Measurements from ENCODE around the gene MROH2A. TPM values are rescaled to one million over a fixed set of nuclear protein-coding genes. Genes with fewer than 3 reads are reported as not detected.
"Not testable (repeated sequence)": the region's sequence is repeated elsewhere in the genome, so short reads cannot be mapped to it uniquely, and the experiment has no call there.

The MROH2A gene
- total and polyA plus RNA-seq, 5 donors from 2014 or later = not detected

- Mint-ChIP-seq H3K36me3 (no peaks in the 10 kb centered on the region), H3K4me3 (no peak overlapping the region), H3K27me3 (peaks cover 11% of the 10 kb centered on the region), H3K4me1 (no peaks in the 10 kb centered on the region), H3K9me3 (peaks cover 0 to 17% (median 3%) of the 10 kb centered on the region in 7 donors), H3K27ac (no peak overlapping the region)
- Histone ChIP-seq H3K27me3 (ENCODE audit: control insufficient read depth, insufficient read depth, low read length) (peaks cover 7% of the 10 kb centered on the region), H3K9me3 (ENCODE audit: control insufficient read depth in 2 of 2, low read length in 2 of 2) (peaks cover 4% of the 10 kb centered on the region in 2 experiments), H3K4me1 (ENCODE audit: control insufficient read depth, insufficient read depth, low read length, poor library complexity, severe bottlenecking) (no peaks in the 10 kb centered on the region), H3K4me3 (ENCODE audit: low read depth, low read length) (no peak overlapping the region), H3K27ac (ENCODE audit: insufficient read depth, low read length, poor library complexity, severe bottlenecking) (no peak overlapping the region), H3K36me3 (ENCODE audit: control insufficient read depth, insufficient read depth, low read length) (no peaks in the 10 kb centered on the region)
- DNase-seq (no peak), ATAC-seq (ENCODE audit: low read depth in 2 of 2) (no peak)
These were observed 31.5 kb upstream of the MROH2A start for GRCh38 chr2:233746475-233747282.

GRCh38 chr2:233747283-233747544 is 30.9 kb upstream of the MROH2A start:
- H3K36me3 Mint-ChIP-seq = no peaks in the 10 kb centered on the region
- H3K4me3 ChIP-seq (ENCODE audit: low read depth, low read length) = no peak overlapping the region
- H3K9me3 Mint-ChIP-seq = peaks cover 0 to 19% (median 3%) of the 10 kb centered on the region in 7 donors
- H3K4me1 ChIP-seq (ENCODE audit: control insufficient read depth, insufficient read depth, low read length, poor library complexity, severe bottlenecking) = no peaks in the 10 kb centered on the region
- peaks cover 11% of the 10 kb centered on the region for H3K27me3 Mint-ChIP-seq
- peaks cover 7% of the 10 kb centered on the region for H3K27me3 ChIP-seq (ENCODE audit: control insufficient read depth, insufficient read depth, low read length)
- peaks cover 4% of the 10 kb centered on the region in 2 experiments for H3K9me3 ChIP-seq (ENCODE audit: control insufficient read depth in 2 of 2, low read length in 2 of 2)
- ATAC-seq (ENCODE audit: low read depth in 2 of 2) = no peak
- H3K36me3 ChIP-seq (ENCODE audit: control insufficient read depth, insufficient read depth, low read length) = no peaks in the 10 kb centered on the region
- H3K27ac ChIP-seq (ENCODE audit: insufficient read depth, low read length, poor library complexity, severe bottlenecking) = no peak overlapping the region
- no peak for DNase-seq
- no peak overlapping the region for H3K4me3 Mint-ChIP-seq
- H3K4me1 Mint-ChIP-seq = no peaks in the 10 kb centered on the region
- H3K27ac Mint-ChIP-seq = no peak overlapping the region

GRCh38 chr2:233750689-233751088 is 27.4 kb upstream of the MROH2A start:
- not testable (repeated sequence) for ATAC-seq (ENCODE audit: low read depth in 2 of 2); H3K4me3 ChIP-seq (ENCODE audit: low read depth, low read length); H3K4me1 Mint-ChIP-seq; H3K27me3 ChIP-seq (ENCODE audit: control insufficient read depth, insufficient read depth, low read length); DNase-seq; H3K36me3 ChIP-seq (ENCODE audit: control insufficient read depth, insufficient read depth, low read length); H3K9me3 ChIP-seq (ENCODE audit: control insufficient read depth in 2 of 2, low read length in 2 of 2); H3K27ac Mint-ChIP-seq; H3K4me3 Mint-ChIP-seq; H3K36me3 Mint-ChIP-seq; H3K27ac ChIP-seq (ENCODE audit: insufficient read depth, low read length, poor library complexity, severe bottlenecking); H3K4me1 ChIP-seq (ENCODE audit: control insufficient read depth, insufficient read depth, low read length, poor library complexity, severe bottlenecking); H3K27me3 Mint-ChIP-seq
- peaks cover 0 to 19% (median 3%) of the 10 kb centered on the region in 7 donors for H3K9me3 Mint-ChIP-seq

- H3K4me1 ChIP-seq (ENCODE audit: control insufficient read depth, insufficient read depth, low read length, poor library complexity, severe bottlenecking); DNase-seq; H3K36me3 ChIP-seq (ENCODE audit: control insufficient read depth, insufficient read depth, low read length); H3K4me3 Mint-ChIP-seq; H3K4me3 ChIP-seq (ENCODE audit: low read depth, low read length); H3K27me3 ChIP-seq (ENCODE audit: control insufficient read depth, insufficient read depth, low read length); H3K36me3 Mint-ChIP-seq; H3K27ac ChIP-seq (ENCODE audit: insufficient read depth, low read length, poor library complexity, severe bottlenecking); H3K4me1 Mint-ChIP-seq; H3K9me3 ChIP-seq (ENCODE audit: control insufficient read depth in 2 of 2, low read length in 2 of 2); H3K27ac Mint-ChIP-seq; H3K27me3 Mint-ChIP-seq; ATAC-seq (ENCODE audit: low read depth in 2 of 2): not testable (repeated sequence)
- peaks cover 0 to 19% (median 3%) of the 10 kb centered on the region in 7 donors for H3K9me3 Mint-ChIP-seq
These were observed 26.7 kb upstream of the MROH2A start for GRCh38 chr2:233751212-233752009.

DNA sequence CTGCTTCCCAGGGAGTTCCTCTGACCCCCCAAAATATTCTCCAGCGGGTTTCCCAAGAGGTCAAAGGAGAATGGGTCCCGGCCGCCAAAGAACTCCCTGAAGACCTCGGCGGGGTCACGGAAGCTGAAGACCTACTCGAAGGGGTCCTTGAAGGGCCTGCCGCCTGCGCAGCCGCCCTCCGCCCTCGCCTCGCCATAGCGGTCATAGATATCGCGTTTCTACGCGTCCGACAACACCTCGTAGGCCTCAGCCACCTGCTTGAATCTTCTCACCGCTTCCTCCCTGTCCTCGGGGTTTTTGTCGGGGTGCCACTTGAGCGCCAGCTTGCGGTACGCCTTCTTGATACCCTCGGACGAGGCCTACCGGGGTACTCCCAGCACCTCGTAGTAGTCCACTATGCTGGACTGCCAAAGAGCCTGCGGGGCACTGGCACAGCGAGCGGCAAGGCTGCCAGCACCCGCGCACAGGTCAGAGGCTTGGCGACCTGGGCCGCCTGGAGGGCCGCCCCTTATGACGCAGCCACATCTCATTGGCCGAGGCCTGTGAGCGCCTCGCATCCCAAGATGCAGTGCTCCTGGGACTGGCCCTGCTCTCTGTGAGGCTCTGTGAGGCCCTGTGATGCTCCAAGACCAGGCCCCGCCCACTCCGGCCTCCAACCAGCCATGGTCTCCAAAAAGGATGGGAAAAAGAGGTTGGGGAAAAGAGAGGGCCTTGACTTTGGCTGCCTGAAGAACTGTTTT is 23.1 kb upstream of the MROH2A start:
- Histone ChIP-seq H3K36me3 (ENCODE audit: control insufficient read depth, insufficient read depth, low read length) (no peaks in the 10 kb centered on the region), H3K27me3 (ENCODE audit: control insufficient read depth, insufficient read depth, low read length) (no peaks in the 10 kb centered on the region), H3K4me1 (ENCODE audit: control insufficient read depth, insufficient read depth, low read length, poor library complexity, severe bottlenecking) (no peaks in the 10 kb centered on the region), H3K27ac (ENCODE audit: insufficient read depth, low read length, poor library complexity, severe bottlenecking) (no peak overlapping the region), H3K4me3 (ENCODE audit: low read depth, low read length) (no peak overlapping the region), H3K9me3 (ENCODE audit: control insufficient read depth in 2 of 2, low read length in 2 of 2) (peaks cover 4% of the 10 kb centered on the region in 2 experiments)
- Mint-ChIP-seq H3K36me3 (no peaks in the 10 kb centered on the region), H3K4me3 (no peak overlapping the region), H3K4me1 (no peaks in the 10 kb centered on the region), H3K9me3 (peaks cover 0 to 15% (median 2%) of the 10 kb centered on the region in 7 donors), H3K27me3 (peaks cover 8% of the 10 kb centered on the region), H3K27ac (no peak overlapping the region)
- ATAC-seq (ENCODE audit: low read depth in 2 of 2) (no peak), DNase-seq (no peak)

DNA sequence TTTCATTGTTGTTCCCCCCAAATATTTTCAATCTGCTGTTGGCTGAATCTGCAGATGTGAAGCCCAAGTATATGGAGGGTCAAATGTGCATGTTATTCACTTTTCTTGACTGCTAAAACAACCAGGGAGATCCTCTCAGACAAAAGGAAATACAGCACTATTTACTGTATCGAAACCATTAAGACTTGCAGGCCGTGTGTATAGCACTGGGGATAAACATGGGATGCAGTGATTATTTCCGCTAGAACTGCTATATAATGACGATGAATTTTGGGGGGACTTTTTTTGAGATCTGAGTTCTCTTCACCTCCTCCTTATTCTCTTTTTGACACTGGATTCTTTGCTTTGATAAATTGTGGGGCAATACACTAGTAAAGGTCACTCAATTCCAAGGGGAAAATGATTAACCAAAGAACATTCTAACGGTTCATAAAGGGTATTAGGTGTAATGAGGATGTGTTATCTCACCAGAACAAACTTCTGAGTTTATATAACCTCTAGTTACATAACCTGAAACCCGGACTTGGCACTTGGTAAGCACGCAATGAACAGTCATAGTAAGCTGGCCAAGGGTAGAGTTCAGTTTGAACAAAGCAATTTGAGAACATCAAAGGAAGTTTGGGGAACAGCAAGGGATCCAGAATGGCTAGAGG is 21.6 kb upstream of the MROH2A start:
- Histone ChIP-seq H3K4me3 (ENCODE audit: low read depth, low read length) (no peak overlapping the region), H3K36me3 (ENCODE audit: control insufficient read depth, insufficient read depth, low read length) (no peaks in the 10 kb centered on the region), H3K27me3 (ENCODE audit: control insufficient read depth, insufficient read depth, low read length) (no peaks in the 10 kb centered on the region), H3K9me3 (ENCODE audit: control insufficient read depth in 2 of 2, low read length in 2 of 2) (peaks cover 0 to under 1% of the 10 kb centered on the region in 2 experiments), H3K4me1 (ENCODE audit: control insufficient read depth, insufficient read depth, low read length, poor library complexity, severe bottlenecking) (no peaks in the 10 kb centered on the region), H3K27ac (ENCODE audit: insufficient read depth, low read length, poor library complexity, severe bottlenecking) (no peak overlapping the region)
- no peaks in the 10 kb centered on the region for H3K36me3 Mint-ChIP-seq
- no peak overlapping the region for H3K4me3 Mint-ChIP-seq
- DNase-seq (no peak), ATAC-seq (ENCODE audit: low read depth in 2 of 2) (no peak)
- peaks cover 0 to 5% (median 2%) of the 10 kb centered on the region in 7 donors for H3K9me3 Mint-ChIP-seq
- H3K4me1 Mint-ChIP-seq = no peaks in the 10 kb centered on the region
- no peak overlapping the region for H3K27ac Mint-ChIP-seq
- peaks cover 8% of the 10 kb centered on the region for H3K27me3 Mint-ChIP-seq

DNA sequence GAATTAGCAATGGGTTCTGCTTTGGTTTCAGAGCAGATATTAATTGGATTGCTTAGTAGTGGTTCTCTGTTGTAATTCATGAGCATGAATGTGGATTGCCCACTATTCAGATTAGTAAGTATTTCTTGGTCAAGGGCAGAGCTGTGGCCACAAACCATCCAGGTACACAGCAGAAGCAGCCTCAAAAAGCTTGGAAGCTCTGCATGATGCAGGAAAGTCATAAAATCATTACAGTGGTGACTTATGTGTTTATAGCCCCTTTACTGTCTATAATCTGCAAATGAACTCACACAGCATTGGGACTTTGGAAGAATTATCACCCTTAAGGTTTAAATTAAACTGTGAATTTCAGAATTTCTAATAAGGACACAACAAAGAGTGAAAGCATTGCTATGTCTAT is 20.0 kb upstream of the MROH2A start:
- no peak overlapping the region for H3K4me3 ChIP-seq (ENCODE audit: low read depth, low read length)
- H3K27ac Mint-ChIP-seq = no peak overlapping the region
- H3K9me3 Mint-ChIP-seq = peaks cover 0 to 2% (median 0%) of the 10 kb centered on the region in 7 donors
- DNase-seq (no peak), ATAC-seq (ENCODE audit: low read depth in 2 of 2) (no peak)
- H3K4me1 Mint-ChIP-seq = no peaks in the 10 kb centered on the region
- no peaks in the 10 kb centered on the region for H3K36me3 Mint-ChIP-seq
- no peaks in the 10 kb centered on the region for H3K4me1 ChIP-seq (ENCODE audit: control insufficient read depth, insufficient read depth, low read length, poor library complexity, severe bottlenecking)
- peaks cover 9% of the 10 kb centered on the region for H3K27me3 Mint-ChIP-seq
- H3K27ac ChIP-seq (ENCODE audit: insufficient read depth, low read length, poor library complexity, severe bottlenecking) = no peak overlapping the region
- no peak overlapping the region for H3K4me3 Mint-ChIP-seq
- H3K9me3 ChIP-seq (ENCODE audit: control insufficient read depth in 2 of 2, low read length in 2 of 2) = no peaks in the 10 kb centered on the region
- H3K36me3 ChIP-seq (ENCODE audit: control insufficient read depth, insufficient read depth, low read length) = no peaks in the 10 kb centered on the region
- H3K27me3 ChIP-seq (ENCODE audit: control insufficient read depth, insufficient read depth, low read length) = peaks cover 3% of the 10 kb centered on the region
